Erythroblast (primary cell): ENCODE data around the gene BEX5.

Source experiments
- DNase-seq, 2 experiments: peaks; one replicate each; lab custom pipeline; 2025; lab: John Stamatoyannopoulos, UW
- GATA1 ChIP-seq: IDR thresholded peaks from 2 replicates; pipeline ENCODE4 v1.6.1; 2011; ENCODE audit warnings: low read depth, mild to moderate bottlenecking, control low read depth, low read length, moderate library complexity
- POLR2A ChIP-seq: IDR thresholded peaks from 2 replicates; pipeline ENCODE4 v1.6.1; 2011; ENCODE audit warnings: mild to moderate bottlenecking, low read length

BEX5 gene

GRCh38 chrX:102113367-102113766 is 42.4 kb downstream of the BEX5 start:
- no peak for TF ChIP-seq GATA1
- TF ChIP-seq POLR2A = no peak

More at GRCh38 chrX:102113367-102113766, 42.4 kb downstream of the BEX5 start:
- DNase-seq = no peak
